Suprapubic skin (tissue), 4 donors: ENCODE data around the gene DRAP1. TPM values are rescaled to one million over a fixed set of nuclear protein-coding genes. Genes with fewer than 3 reads are reported as not detected.

Source experiments
- DNase-seq, 2 donors: peaks; one replicate each; pipeline ENCODE4 v3.0.0-alpha.2; 2019; ENCODE audit warnings: low spot score in 2 of 2
- H3K27ac ChIP-seq: fragments of 200-600 bp; sonication (generic); one replicate; pipeline ENCODE4 v1.5.1; 2019
- H3K27me3 ChIP-seq: fragments of 200-600 bp; sonication (generic); one replicate; pipeline ENCODE4 v1.5.1; 2019
- H3K36me3 ChIP-seq: fragments of 200-600 bp; sonication (generic); one replicate; pipeline ENCODE4 v1.5.1; 2019
- H3K4me1 ChIP-seq: fragments of 200-600 bp; sonication (generic); one replicate; pipeline ENCODE4 v1.5.1; 2019
- H3K4me3 ChIP-seq: fragments of 200-600 bp; sonication (generic); one replicate; pipeline ENCODE4 v1.5.1; 2019; ENCODE audit warnings: mild to moderate bottlenecking
- H3K9me3 ChIP-seq: fragments of 200-600 bp; sonication (generic); one replicate; pipeline ENCODE4 v1.5.1; 2019
- EP300 ChIP-seq: sonication (generic); formaldehyde crosslinking; IDR thresholded peaks from one replicate; pipeline ENCODE4 v1.6.1; 2017; ENCODE audit warnings: antibody characterized with exemption
- POLR2A ChIP-seq, 2 donors: fragments of 450-650 bp; IDR thresholded peaks; one replicate each; pipeline ENCODE4 v1.6.1; 2017; ENCODE audit warnings: antibody characterized with exemption in 2 of 2, mild to moderate bottlenecking in 2 of 2, moderate library complexity in 2 of 2
- POLR2AphosphoS5 ChIP-seq, 3 donors: sonication (generic); formaldehyde crosslinking; IDR thresholded peaks; one replicate each; pipeline ENCODE4 v1.6.1; 2017; ENCODE audit warnings: antibody characterized with exemption in 3 of 3
- WGBS: methylation state at CpG from one replicate; pipeline ENCODE4 v1.1.5; 2018; 5-methylcytosine and 5-hydroxymethylcytosine counted together
- total RNA-seq, 4 donors: library from RNA; depleted of rRNA; stranded (reverse); fragments of >200 nt; gene quantifications; one replicate each; pipeline ENCODE4 v1.1.0, GENCODE V29; 2016
- TF ChIP-seq, protein P1 (sequence below), 2 donors: fragments of 200-600 bp in 1 of 2; fragments of 450-650 bp in 1 of 2; sonication (generic) in 1 of 2; IDR thresholded peaks; one replicate each; pipeline ENCODE4 v1.5.1; 2016 to 2019; ENCODE audit warnings: antibody characterized with exemption in 2 of 2, mild to moderate bottlenecking in 1 of 2, moderate library complexity in 1 of 2

DRAP1 gene
- total RNA-seq, 4 donors from 2014 or later = 54.2 to 82.5 (median 68.0) TPM

DNA sequence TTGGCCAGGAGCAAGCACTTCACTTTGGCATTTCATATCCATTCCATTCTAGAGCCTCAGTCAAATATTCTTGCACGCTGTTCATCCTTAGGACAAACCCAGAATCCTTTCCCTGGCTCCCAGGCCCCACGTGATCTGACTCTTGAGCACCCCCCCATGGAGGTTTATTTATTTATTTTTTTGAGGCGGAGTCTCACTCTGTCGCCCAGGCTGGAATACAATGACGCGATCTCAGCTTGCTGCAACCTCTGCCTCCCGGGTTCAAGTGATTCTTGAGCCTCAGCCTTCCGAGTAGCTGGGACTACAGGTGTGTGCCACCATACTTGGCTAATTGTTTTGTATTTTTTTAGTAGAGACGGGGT, 13.3 kb downstream of the DRAP1 start:
- no peaks in the 10 kb centered on the region for H3K4me1 ChIP-seq
- TF ChIP-seq POLR2AphosphoS5 (IDR thresholded peaks at IDR 0.05) (no peak), POLR2A (IDR thresholded peaks at IDR 0.05) (no peak), EP300 (no peak)
- TF ChIP-seq, protein P1, sequence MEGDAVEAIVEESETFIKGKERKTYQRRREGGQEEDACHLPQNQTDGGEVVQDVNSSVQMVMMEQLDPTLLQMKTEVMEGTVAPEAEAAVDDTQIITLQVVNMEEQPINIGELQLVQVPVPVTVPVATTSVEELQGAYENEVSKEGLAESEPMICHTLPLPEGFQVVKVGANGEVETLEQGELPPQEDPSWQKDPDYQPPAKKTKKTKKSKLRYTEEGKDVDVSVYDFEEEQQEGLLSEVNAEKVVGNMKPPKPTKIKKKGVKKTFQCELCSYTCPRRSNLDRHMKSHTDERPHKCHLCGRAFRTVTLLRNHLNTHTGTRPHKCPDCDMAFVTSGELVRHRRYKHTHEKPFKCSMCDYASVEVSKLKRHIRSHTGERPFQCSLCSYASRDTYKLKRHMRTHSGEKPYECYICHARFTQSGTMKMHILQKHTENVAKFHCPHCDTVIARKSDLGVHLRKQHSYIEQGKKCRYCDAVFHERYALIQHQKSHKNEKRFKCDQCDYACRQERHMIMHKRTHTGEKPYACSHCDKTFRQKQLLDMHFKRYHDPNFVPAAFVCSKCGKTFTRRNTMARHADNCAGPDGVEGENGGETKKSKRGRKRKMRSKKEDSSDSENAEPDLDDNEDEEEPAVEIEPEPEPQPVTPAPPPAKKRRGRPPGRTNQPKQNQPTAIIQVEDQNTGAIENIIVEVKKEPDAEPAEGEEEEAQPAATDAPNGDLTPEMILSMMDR (IDR thresholded peaks at IDR 0.05) = no peak
- H3K36me3 ChIP-seq = no peaks in the 10 kb centered on the region
- H3K4me3 ChIP-seq = no peak overlapping the region
- H3K27ac ChIP-seq = no peak overlapping the region
- 41% methylated on average over 9 of the region's 9 CpGs for WGBS
- DNase-seq = no peak
- no peaks in the 10 kb centered on the region for H3K9me3 ChIP-seq
- no peaks in the 10 kb centered on the region for H3K27me3 ChIP-seq

DNA sequence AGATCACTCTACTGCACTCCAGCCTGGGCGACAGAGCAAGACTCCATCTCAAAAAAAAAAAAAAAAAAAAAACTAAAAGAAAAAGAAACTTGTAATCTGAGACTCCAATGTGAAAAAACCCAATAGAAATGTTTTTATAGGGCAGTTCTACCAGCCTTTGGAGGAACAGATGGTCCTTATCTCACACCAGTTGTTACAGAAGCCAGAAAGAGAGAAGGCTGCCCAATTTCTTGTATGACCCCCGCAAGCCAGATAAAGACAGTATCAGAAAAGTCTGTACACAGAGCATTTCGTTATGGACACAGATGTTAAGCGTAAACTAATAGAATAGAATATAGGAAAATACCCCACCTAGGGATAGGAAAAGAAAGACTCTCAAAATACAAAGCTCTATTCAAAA, 14.8 kb downstream of the DRAP1 start:
- Histone ChIP-seq H3K9me3 (no peaks in the 10 kb centered on the region), H3K4me3 (no peak overlapping the region), H3K27ac (no peak overlapping the region), H3K4me1 (no peaks in the 10 kb centered on the region), H3K36me3 (no peaks in the 10 kb centered on the region), H3K27me3 (no peaks in the 10 kb centered on the region)
- no peak for DNase-seq
- TF ChIP-seq EP300 = no peak
- no peak for TF ChIP-seq POLR2AphosphoS5 (IDR thresholded peaks at IDR 0.05)
- TF ChIP-seq POLR2A (IDR thresholded peaks at IDR 0.05) = no peak
- TF ChIP-seq, protein P1 (IDR thresholded peaks at IDR 0.05) = no peak
- WGBS = 76% methylated on average over 4 of the region's 4 CpGs

DNA sequence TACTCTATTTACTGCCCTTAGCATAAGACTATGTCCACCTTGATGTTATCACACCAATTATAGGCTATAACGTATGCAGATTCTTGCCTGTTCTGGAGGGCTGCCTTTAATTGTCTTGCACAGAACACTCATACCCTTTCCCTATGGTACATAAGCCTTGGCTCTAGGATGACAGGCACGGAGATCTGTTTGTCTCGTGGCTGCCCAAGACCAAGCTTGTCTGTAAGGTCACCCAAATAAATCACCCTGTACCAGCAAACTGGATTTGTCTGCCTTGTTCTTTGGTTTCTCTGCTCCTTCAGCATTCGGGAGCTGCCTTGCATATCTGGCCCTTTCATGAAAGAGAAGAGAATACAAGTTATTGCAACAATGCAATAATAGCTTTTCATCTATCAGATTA, 18.5 kb downstream of the DRAP1 start:
- Histone ChIP-seq H3K36me3 (no peaks in the 10 kb centered on the region), H3K27me3 (no peaks in the 10 kb centered on the region), H3K27ac (no peak overlapping the region), H3K4me3 (no peak overlapping the region), H3K4me1 (no peaks in the 10 kb centered on the region), H3K9me3 (no peaks in the 10 kb centered on the region)
- DNase-seq = no peak
- no peak for TF ChIP-seq EP300
- TF ChIP-seq, protein P1 (IDR thresholded peaks at IDR 0.05) = no peak
- no peak for TF ChIP-seq POLR2A (IDR thresholded peaks at IDR 0.05)
- TF ChIP-seq POLR2AphosphoS5 (IDR thresholded peaks at IDR 0.05) = no peak
- WGBS = 66% methylated on average over 4 of the region's 4 CpGs

DNA sequence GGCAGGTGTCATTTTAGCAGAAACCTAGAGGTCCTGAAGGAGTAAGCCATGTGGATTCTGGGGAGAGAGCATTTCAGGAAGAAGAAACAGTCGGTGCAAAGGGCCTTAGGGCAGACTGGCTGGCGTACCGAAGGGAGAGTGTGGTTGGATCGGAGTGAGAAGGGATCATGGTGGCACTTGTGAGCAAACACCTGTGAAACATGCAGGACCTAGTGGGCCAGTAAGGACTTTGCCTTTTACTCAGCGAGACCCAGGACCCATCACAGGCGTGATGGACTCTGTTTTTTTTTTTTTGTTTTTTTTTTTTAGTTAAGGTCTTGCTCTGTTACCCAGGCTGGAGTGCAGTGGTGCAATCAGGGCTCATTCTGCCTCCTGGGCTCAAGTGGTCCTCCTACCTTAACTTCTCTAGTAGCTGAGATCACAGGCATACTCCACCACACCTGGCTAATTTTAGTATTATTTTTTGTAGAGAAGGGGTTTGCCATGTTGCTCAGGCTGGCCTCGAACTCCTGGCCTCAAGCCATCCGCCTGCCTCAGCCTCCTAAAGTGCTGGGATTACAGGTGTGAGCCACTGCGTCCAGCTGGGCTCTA, 22.6 kb downstream of the DRAP1 start:
- H3K36me3 ChIP-seq = no peaks in the 10 kb centered on the region
- H3K9me3 ChIP-seq = no peaks in the 10 kb centered on the region
- TF ChIP-seq, protein P1 (IDR thresholded peaks at IDR 0.05) = no peak
- no peak for TF ChIP-seq POLR2AphosphoS5 (IDR thresholded peaks at IDR 0.05)
- no peaks in the 10 kb centered on the region for H3K4me1 ChIP-seq
- DNase-seq = no peak
- no peak overlapping the region for H3K27ac ChIP-seq
- H3K27me3 ChIP-seq = no peaks in the 10 kb centered on the region
- H3K4me3 ChIP-seq = no peak overlapping the region
- WGBS = 70% methylated on average over 9 of the region's 9 CpGs

DNA sequence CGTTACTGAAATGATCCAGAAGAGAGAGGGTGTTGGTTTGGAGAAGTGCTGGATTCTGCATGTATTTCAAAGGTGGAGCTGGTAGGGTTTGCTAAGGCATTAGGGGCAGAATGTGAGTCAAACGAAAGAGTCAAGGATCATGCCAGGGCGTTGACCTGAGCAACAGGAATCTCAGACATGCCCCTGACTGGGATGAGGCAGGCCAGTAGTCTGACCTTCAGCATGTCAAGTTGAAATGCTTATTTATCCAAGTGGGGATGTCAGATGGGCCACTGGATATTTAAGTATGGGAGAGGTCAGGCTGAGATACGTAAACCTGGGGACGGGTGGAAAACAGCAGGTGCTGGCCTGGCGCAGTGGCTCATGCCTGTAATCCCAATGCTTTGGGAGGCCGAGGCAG, 23.3 kb downstream of the DRAP1 start:
- Histone ChIP-seq H3K27ac (no peak overlapping the region), H3K4me1 (no peaks in the 10 kb centered on the region), H3K36me3 (no peaks in the 10 kb centered on the region), H3K9me3 (no peaks in the 10 kb centered on the region), H3K4me3 (no peak overlapping the region), H3K27me3 (no peaks in the 10 kb centered on the region)
- TF ChIP-seq, protein P1 (IDR thresholded peaks at IDR 0.05) = no peak
- no peak for TF ChIP-seq POLR2A (IDR thresholded peaks at IDR 0.05)
- TF ChIP-seq POLR2AphosphoS5 (IDR thresholded peaks at IDR 0.05) = no peak
- no peak for TF ChIP-seq EP300
- no peak for DNase-seq
- WGBS = 88% methylated on average over 7 of the region's 7 CpGs
